Mesothelial cell of epicardium (in vitro differentiated cells): Measurements from ENCODE around the gene EPHB3. TPM values are rescaled to one million over a fixed set of nuclear protein-coding genes. Genes with fewer than 3 reads are reported as not detected.
A peak's percentile ranks its signal among the peaks of the same experiment; 100 is the strongest.

ENCODE experiments used
- DNase-seq, 2 experiments: peaks; one replicate each; pipeline ENCODE4 v3.0.0; 2021; ENCODE audit warnings: low spot score in 2 of 2; ENCODE audit not compliant: unreplicated experiment in 2 of 2
- H3K27ac Mint-ChIP-seq: 2 replicates; pipeline ENCODE4 v1.8.0; 2021; ENCODE audit warnings: mixed read lengths
- H3K27me3 Mint-ChIP-seq: 2 replicates; pipeline ENCODE4 v1.8.0; 2021; ENCODE audit warnings: low read depth, mixed read lengths
- H3K36me3 Mint-ChIP-seq: 2 replicates; pipeline ENCODE4 v1.8.0; 2021; ENCODE audit warnings: mixed read lengths
- H3K4me1 Mint-ChIP-seq: 2 replicates; pipeline ENCODE4 v1.8.0; 2021; ENCODE audit warnings: mixed read lengths
- H3K4me3 Mint-ChIP-seq: 2 replicates; pipeline ENCODE4 v1.8.0; 2021; ENCODE audit warnings: mild to moderate bottlenecking, moderate library complexity, mixed read lengths
- H3K9me3 Mint-ChIP-seq: 2 replicates; pipeline ENCODE4 v1.8.0; 2021; ENCODE audit warnings: mixed read lengths
- total RNA-seq: library from RNA; stranded (reverse); gene quantifications from 3 replicates; pipeline ENCODE4 v1.2.1, GENCODE V29; 2021
- TF ChIP-seq, protein P1 (sequence below): fragments of 200-600 bp; sonication (generic); IDR thresholded peaks from one replicate; pipeline ENCODE4 v1.5.0; 2021; ENCODE audit warnings: antibody characterized with exemption; ENCODE audit not compliant: unreplicated experiment

Gene EPHB3
- total RNA-seq, 1 donor from 2014 or later = 115 TPM

GRCh38 chr3:184576457-184577240 lies 15.1 kb downstream of the EPHB3 start:
- peak overlapping the region; percentile 49 for H3K27ac Mint-ChIP-seq
- H3K9me3 Mint-ChIP-seq = no peaks in the 10 kb centered on the region
- peaks cover 57% of the 10 kb centered on the region for H3K4me1 Mint-ChIP-seq
- H3K36me3 Mint-ChIP-seq = peaks cover 47% of the 10 kb centered on the region
- TF ChIP-seq, protein P1, sequence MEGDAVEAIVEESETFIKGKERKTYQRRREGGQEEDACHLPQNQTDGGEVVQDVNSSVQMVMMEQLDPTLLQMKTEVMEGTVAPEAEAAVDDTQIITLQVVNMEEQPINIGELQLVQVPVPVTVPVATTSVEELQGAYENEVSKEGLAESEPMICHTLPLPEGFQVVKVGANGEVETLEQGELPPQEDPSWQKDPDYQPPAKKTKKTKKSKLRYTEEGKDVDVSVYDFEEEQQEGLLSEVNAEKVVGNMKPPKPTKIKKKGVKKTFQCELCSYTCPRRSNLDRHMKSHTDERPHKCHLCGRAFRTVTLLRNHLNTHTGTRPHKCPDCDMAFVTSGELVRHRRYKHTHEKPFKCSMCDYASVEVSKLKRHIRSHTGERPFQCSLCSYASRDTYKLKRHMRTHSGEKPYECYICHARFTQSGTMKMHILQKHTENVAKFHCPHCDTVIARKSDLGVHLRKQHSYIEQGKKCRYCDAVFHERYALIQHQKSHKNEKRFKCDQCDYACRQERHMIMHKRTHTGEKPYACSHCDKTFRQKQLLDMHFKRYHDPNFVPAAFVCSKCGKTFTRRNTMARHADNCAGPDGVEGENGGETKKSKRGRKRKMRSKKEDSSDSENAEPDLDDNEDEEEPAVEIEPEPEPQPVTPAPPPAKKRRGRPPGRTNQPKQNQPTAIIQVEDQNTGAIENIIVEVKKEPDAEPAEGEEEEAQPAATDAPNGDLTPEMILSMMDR = no peak
- no peaks in the 10 kb centered on the region for H3K27me3 Mint-ChIP-seq
- DNase-seq = no peak
- H3K4me3 Mint-ChIP-seq = no peak overlapping the region

GRCh38 chr3:184577546-184577945 lies 16.0 kb downstream of the EPHB3 start:
- TF ChIP-seq, protein P1 = no peak
- H3K9me3 Mint-ChIP-seq = no peaks in the 10 kb centered on the region
- H3K27me3 Mint-ChIP-seq = no peaks in the 10 kb centered on the region
- DNase-seq = no peak
- H3K36me3 Mint-ChIP-seq = peaks cover 38% of the 10 kb centered on the region
- no peak overlapping the region for H3K4me3 Mint-ChIP-seq
- H3K4me1 Mint-ChIP-seq = peaks cover 59% of the 10 kb centered on the region
- H3K27ac Mint-ChIP-seq = no peak overlapping the region

DNA sequence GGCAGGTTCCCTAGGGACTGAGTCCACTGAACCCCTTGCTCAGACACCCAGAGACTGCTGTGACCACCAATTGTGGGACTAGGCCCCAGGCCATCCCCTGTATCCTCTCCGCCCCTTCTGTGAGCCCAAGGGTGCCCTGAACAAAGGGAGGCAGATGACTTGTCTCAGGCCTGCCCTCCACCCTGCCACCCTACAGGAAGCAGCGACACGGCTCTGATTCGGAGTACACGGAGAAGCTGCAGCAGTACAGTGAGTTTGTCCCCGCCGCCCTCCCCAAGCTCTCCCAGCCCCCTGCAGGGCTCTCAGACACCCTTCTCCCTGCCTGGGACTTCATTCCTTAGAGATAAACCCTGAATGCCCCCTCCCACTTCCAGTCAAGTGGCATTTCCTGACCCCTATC lies 16.6 kb downstream of the EPHB3 start:
- no peaks in the 10 kb centered on the region for H3K9me3 Mint-ChIP-seq
- no peaks in the 10 kb centered on the region for H3K27me3 Mint-ChIP-seq
- peak overlapping the region; percentile 79 for H3K27ac Mint-ChIP-seq
- no peak overlapping the region for H3K4me3 Mint-ChIP-seq
- H3K4me1 Mint-ChIP-seq = peaks cover 63% of the 10 kb centered on the region
- TF ChIP-seq, protein P1 = no peak
- peaks cover 32% of the 10 kb centered on the region for H3K36me3 Mint-ChIP-seq
- no peak for DNase-seq

- H3K4me3 Mint-ChIP-seq = no peak overlapping the region
- TF ChIP-seq, protein P1 = no peak
- peak overlapping the region; percentile 47 for H3K27ac Mint-ChIP-seq
- DNase-seq = no peak
- no peaks in the 10 kb centered on the region for H3K9me3 Mint-ChIP-seq
- no peaks in the 10 kb centered on the region for H3K27me3 Mint-ChIP-seq
- peaks cover 29% of the 10 kb centered on the region for H3K36me3 Mint-ChIP-seq
- H3K4me1 Mint-ChIP-seq = peaks cover 60% of the 10 kb centered on the region
Measured at GRCh38 chr3:184578822-184579221, 17.2 kb downstream of the EPHB3 start.

DNA sequence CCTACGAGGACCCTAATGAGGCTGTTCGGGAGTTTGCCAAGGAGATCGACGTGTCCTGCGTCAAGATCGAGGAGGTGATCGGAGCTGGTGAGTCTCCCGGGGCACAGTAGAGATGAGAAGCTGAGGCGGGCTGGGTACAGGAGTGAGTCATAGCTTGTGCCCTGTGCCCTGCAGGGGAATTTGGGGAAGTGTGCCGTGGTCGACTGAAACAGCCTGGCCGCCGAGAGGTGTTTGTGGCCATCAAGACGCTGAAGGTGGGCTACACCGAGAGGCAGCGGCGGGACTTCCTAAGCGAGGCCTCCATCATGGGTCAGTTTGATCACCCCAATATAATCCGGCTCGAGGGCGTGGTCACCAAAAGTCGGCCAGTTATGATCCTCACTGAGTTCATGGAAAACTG lies 17.9 kb downstream of the EPHB3 start:
- DNase-seq = no peak
- peaks cover 29% of the 10 kb centered on the region for H3K36me3 Mint-ChIP-seq

More for the DNA sequence above, 17.9 kb downstream of the EPHB3 start:
- no peak overlapping the region for H3K4me3 Mint-ChIP-seq
- TF ChIP-seq, protein P1 = no peak
- no peaks in the 10 kb centered on the region for H3K9me3 Mint-ChIP-seq
- peaks cover 59% of the 10 kb centered on the region for H3K4me1 Mint-ChIP-seq
- peak overlapping the region; percentile 47 for H3K27ac Mint-ChIP-seq
- H3K27me3 Mint-ChIP-seq = no peaks in the 10 kb centered on the region
